Measurements from ENCODE around the gene SRCAP. TPM values are rescaled to one million over a fixed set of nuclear protein-coding genes. Genes with fewer than 3 reads are reported as not detected.
A peak's percentile ranks its signal among the peaks of the same experiment; 100 is the strongest.

Gene SRCAP
- total RNA-seq, 1 donor from 2014 or later: 60.1 TPM

DNA sequence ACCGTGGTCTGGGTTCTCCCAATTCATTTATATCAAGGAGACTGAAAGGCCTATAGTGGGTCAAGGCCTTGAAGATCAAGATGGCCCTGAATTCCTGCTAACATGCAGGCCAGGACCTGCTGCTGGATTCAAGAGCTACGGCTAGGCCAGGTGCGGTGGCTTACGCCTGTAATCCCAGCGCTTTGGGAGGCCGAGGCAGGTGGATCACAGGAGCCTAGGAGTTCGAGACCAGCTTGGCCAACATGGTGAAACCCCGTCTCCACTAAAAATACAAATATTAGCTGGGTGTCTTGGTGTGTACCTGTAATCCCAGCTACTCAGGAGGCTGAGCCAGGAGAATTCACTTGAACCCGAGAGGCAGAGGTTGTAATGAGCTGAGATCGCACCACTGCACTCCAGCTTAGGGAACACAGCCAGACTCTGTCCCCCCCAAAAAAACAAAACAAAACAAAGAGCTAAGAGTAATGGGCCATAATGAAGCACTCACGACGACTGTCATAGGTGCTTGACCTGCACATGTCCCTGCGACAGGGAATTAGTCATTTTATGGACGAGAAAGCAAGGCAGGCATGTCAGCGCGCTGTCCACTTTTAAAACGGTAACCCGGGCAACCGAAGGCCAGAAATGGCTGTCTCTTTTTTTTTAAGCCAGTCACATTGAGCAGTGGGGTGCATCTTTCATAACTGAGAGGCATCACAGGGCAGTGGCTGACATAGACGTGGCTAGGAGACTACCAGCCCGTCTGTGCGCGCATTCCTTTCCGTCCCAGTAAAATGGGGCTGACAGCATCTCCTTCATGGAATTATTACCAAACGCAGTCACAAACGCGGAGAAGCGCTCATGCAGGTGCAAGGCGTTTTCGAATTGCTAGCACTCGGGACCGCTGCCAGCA lies 41.8 kb upstream of the SRCAP start:
- peaks cover 4% of the 10 kb centered on the region for H3K36me3 Mint-ChIP-seq (ENCODE audit: unreplicated experiment)
- H3K4me3 Mint-ChIP-seq (ENCODE audit: unreplicated experiment): peak overlapping the region; percentile 87
- peaks cover 17% of the 10 kb centered on the region for H3K27me3 Mint-ChIP-seq (ENCODE audit: unreplicated experiment)
- peaks cover 14% of the 10 kb centered on the region for H3K4me1 Mint-ChIP-seq (ENCODE audit: low read depth, unreplicated experiment)
- H3K9me3 Mint-ChIP-seq (ENCODE audit: unreplicated experiment): peaks cover 16% of the 10 kb centered on the region
- H3K27ac Mint-ChIP-seq (ENCODE audit: unreplicated experiment): peak overlapping the region; percentile 90
- TF ChIP-seq CTCF (IDR thresholded peaks at IDR 0.05; ENCODE audit: partially characterized antibody, unreplicated experiment): no peak
- DNase-seq: no peak

DNA sequence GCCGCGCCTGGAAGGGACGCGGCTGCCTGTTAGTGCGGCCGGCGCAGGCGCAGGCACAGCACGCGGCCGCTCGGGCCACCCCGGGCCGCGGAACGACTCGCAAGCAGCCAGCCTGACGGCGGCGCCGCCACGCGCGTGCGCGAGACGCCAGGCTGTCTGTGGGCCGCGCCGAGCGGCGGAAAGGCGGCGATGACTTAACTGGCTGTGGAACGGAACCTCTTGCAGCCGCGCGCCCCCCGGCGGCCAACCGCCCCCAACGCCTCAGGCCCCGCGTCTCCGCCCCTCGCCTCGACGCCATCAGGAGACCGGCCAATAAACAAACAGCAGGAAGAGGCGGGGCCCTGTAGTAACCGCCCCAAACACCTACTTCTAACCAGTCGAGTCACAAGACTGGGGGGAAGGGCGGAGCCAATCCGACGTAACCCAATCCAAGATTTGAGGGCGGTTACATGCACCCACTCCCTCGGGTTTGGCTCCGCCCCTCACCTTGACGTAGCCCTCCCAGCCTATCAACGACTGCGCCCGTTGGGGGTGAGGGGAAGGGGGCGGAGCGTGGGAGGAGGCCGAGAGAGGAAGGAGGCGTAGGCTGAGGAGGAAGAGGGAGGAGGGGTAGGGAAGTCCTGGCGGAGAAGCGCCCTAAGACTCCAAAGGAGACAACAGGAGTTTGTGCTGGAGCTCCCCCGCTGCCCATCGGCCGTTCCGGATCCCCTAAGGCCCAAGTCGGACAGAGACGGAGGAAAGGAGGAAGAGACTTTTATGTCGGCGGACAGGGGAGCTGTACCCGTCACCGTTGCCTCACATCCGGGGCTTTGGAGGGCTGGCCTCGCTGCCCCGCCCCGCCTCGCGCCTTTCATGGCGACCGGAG lies 40.9 kb upstream of the SRCAP start, which contains the start of gene FBRS:
Gene FBRS, plus strand, starts transcription at position 566 of the 865 bp plus-strand sequence. CDS start 1,088 bp downstream, outside the sequence.
- Mint-ChIP-seq H3K27ac (ENCODE audit: unreplicated experiment) (peak within 1 kb of the TSS; percentile 99), H3K9me3 (ENCODE audit: unreplicated experiment) (peaks cover 18% of the 10 kb centered on the region), H3K36me3 (ENCODE audit: unreplicated experiment) (peaks cover 6% of the 10 kb centered on the region), H3K27me3 (ENCODE audit: unreplicated experiment) (peaks cover 15% of the 10 kb centered on the region), H3K4me3 (ENCODE audit: unreplicated experiment) (peak within 1 kb of the TSS; percentile 99), H3K4me1 (ENCODE audit: low read depth, unreplicated experiment) (peaks cover 13% of the 10 kb centered on the region)
- DNase-seq: peak; percentile 100
- TF ChIP-seq CTCF (IDR thresholded peaks at IDR 0.05; ENCODE audit: partially characterized antibody, unreplicated experiment): peak; percentile 76

DNA sequence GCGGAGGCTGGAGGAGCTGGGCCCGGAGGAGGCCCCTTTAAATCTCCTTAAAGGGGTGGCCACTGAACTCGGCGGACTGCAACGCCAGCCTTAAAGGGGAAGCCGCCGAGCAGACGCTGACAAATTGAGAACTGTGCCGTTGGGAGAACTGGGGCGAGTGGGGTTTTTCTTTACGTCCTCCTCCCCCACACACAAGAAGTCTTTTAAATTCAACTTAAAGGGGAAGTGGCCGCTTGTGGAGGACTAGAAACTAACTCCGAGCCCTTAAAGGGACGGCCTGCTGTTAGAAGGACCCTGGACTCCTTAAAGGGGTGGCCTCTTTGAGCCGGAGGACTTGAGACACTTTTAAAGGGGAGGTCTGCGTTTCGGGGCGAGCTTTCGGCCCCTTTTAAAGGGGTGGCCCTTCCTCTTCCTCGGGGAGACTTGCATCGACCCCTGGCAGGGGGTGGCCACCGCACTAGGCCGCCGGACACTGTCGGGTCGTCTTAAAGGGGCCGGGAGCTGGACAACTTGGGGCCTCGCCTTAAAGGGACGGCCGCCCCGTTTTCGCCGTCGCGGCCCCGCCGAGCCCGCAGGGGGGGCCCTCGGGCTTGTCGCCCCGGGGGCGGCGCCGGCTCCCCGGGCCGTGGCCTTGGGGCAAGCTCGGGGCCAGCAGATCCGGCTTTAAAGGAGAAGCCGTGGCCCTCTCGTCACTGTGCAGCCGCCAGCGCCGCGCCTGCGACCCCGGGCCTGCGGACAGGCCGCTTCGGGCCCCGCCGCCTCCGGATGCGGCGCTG lies 40.1 kb upstream of the SRCAP start:
- no peak for TF ChIP-seq CTCF (IDR thresholded peaks at IDR 0.05; ENCODE audit: partially characterized antibody, unreplicated experiment)
- Mint-ChIP-seq H3K27ac (ENCODE audit: unreplicated experiment) (peak overlapping the region; percentile 99), H3K4me3 (ENCODE audit: unreplicated experiment) (peak overlapping the region; percentile 99), H3K27me3 (ENCODE audit: unreplicated experiment) (peaks cover 15% of the 10 kb centered on the region), H3K9me3 (ENCODE audit: unreplicated experiment) (peaks cover 18% of the 10 kb centered on the region), H3K4me1 (ENCODE audit: low read depth, unreplicated experiment) (peaks cover 16% of the 10 kb centered on the region), H3K36me3 (ENCODE audit: unreplicated experiment) (peaks cover 11% of the 10 kb centered on the region)
- peak; percentile 81 for DNase-seq

DNA sequence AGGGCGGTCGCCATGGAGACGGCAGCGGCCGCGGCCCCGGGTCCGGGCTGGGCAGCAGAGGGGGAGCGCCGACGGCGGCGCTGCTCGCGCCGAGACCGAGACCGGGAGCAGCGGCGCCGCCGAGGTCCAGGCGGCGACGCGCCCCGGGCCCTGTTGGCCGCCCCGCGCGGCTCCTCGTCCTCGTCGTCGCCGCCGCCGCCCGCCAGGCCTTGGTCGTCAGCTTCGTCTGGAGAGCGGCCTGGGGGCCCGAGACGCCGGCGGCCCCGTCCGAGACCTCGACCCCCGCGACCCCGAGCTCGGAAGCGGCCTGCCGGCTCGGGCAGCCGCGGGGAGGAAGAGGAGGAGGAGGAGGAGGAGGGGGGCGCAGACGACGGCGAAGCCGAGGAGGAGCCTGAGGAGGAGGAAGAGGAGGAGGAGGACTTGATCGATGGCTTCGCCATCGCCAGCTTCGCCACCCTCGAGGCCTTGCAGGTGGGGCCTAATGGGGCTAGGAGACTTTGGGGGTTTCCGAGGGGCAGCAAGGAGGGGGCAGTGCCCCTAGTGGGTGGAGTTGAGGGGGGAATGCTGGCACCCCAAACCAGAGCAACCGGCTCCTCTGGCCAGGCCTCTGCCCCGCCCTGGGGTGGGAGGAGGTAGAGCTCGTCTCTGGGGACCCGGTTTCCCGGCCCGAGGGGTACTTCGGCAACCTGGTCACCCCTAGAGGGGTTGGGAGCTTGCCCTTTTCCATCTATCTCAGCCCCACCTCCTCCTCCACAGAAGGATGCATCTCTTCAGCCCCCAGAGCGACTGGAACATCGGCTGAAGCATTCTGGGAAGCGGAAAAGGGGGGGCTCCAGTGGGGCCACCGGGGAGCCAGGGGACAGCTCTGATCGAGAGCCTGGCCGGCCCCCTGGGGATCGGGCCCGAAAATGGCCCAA lies 39.2 kb upstream of the SRCAP start:
- peaks cover 16% of the 10 kb centered on the region for H3K4me1 Mint-ChIP-seq (ENCODE audit: low read depth, unreplicated experiment)
- no peak overlapping the region for H3K27ac Mint-ChIP-seq (ENCODE audit: unreplicated experiment)
- peak overlapping the region; percentile 76 for H3K4me3 Mint-ChIP-seq (ENCODE audit: unreplicated experiment)
- H3K9me3 Mint-ChIP-seq (ENCODE audit: unreplicated experiment): peaks cover 18% of the 10 kb centered on the region
- peak; percentile 23 for TF ChIP-seq CTCF (IDR thresholded peaks at IDR 0.05; ENCODE audit: partially characterized antibody, unreplicated experiment)
- H3K27me3 Mint-ChIP-seq (ENCODE audit: unreplicated experiment): peaks cover 15% of the 10 kb centered on the region
- H3K36me3 Mint-ChIP-seq (ENCODE audit: unreplicated experiment): peaks cover 11% of the 10 kb centered on the region
- DNase-seq: peak; percentile 31
